ENCODE data around the gene DNM1. TPM values are rescaled to one million over a fixed set of nuclear protein-coding genes. Genes with fewer than 3 reads are reported as not detected.

Gene DNM1
- total and polyA plus RNA-seq, 4 donors, result 1.2 to 23.7 (median 6.1) TPM

DNA sequence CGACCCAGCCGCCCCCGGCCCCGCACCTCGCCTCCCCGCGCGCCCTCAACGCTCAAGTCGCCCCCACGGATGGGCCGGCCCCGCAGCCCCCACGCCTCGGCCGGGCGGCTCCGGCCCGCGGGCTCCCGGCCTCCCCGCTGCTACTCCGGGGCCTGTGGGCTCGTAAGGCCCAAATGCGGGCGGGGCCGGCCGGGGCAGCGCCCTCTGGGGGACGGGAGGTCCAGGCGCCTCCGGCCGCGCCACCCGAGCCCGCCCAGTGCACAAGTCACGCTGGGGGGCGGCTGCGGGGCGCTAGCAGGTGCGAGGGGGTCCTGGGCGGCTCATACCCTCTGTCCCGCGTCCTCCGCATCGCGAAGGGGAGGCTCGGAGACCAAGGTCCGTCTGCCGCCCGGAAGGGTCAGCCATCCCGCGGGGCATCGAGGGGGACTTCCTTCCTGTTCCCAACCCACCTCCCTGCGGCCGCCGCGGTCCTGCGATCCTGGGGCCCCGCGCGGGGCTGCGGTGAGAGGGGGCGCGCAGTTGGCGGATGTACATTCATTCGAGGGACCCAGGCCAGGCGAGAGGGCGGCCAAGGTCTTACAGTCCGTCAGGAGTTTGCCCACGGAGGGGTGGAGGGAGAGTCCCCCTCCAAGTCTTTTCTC lies 11.7 kb upstream of the DNM1 start, which contains the start of gene CIZ1:
CIZ1 (minus strand) TSS at position 167 of the 641 bp plus-strand sequence. CDS start 715 bp downstream, outside the sequence.
- Histone ChIP-seq H3K27ac (ENCODE audit: low read depth in 1 of 2, low read length in 1 of 2) (peak within 1 kb of the TSS; percentile 89 to 95), H3K4me1 (ENCODE audit: control insufficient read depth in 5 of 5, insufficient read depth in 5 of 5, low read length in 5 of 5) (peaks cover 0 to 12% (median 6%) of the 10 kb centered on the region in 5 donors), H3K4me3 (peak within 1 kb of the TSS; percentile 76), H3K9me3 (ENCODE audit: control insufficient read depth in 4 of 4, insufficient read depth in 3 of 4, low read length in 3 of 4) (no peaks in the 10 kb centered on the region), H3K27me3 (ENCODE audit: control insufficient read depth in 3 of 3, insufficient read depth in 3 of 3, low read length in 2 of 3) (no peaks in the 10 kb centered on the region), H3K9ac (ENCODE audit: insufficient read depth in 1 of 2, low read length in 2 of 2) (peak within 1 kb of the TSS; percentile 48 to 63), H3K36me3 (ENCODE audit: control insufficient read depth in 4 of 4, insufficient read depth in 4 of 4, low read length in 4 of 4) (peaks cover 0 to 17% (median 7%) of the 10 kb centered on the region in 4 donors)
- WGBS, 2 donors, result 1% methylated on average over 48 to 71 of the region's 71 CpGs
- TF ChIP-seq, protein P1, sequence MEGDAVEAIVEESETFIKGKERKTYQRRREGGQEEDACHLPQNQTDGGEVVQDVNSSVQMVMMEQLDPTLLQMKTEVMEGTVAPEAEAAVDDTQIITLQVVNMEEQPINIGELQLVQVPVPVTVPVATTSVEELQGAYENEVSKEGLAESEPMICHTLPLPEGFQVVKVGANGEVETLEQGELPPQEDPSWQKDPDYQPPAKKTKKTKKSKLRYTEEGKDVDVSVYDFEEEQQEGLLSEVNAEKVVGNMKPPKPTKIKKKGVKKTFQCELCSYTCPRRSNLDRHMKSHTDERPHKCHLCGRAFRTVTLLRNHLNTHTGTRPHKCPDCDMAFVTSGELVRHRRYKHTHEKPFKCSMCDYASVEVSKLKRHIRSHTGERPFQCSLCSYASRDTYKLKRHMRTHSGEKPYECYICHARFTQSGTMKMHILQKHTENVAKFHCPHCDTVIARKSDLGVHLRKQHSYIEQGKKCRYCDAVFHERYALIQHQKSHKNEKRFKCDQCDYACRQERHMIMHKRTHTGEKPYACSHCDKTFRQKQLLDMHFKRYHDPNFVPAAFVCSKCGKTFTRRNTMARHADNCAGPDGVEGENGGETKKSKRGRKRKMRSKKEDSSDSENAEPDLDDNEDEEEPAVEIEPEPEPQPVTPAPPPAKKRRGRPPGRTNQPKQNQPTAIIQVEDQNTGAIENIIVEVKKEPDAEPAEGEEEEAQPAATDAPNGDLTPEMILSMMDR (IDR thresholded peaks at IDR 0.05; ENCODE audit: control extremely low read depth, extremely low read depth), result peak; percentile 40
- peak; percentile 79 to 87 (median 82) for DNase-seq
- peak; percentile 90 for ATAC-seq (ENCODE audit: insufficient read depth, low FRiP score)

- Histone ChIP-seq H3K9me3 (ENCODE audit: control insufficient read depth in 4 of 4, insufficient read depth in 3 of 4, low read length in 3 of 4) (no peaks in the 10 kb centered on the region), H3K27me3 (ENCODE audit: control insufficient read depth in 3 of 3, insufficient read depth in 3 of 3, low read length in 2 of 3) (no peaks in the 10 kb centered on the region), H3K36me3 (ENCODE audit: control insufficient read depth in 4 of 4, insufficient read depth in 4 of 4, low read length in 4 of 4) (peaks cover 0 to 9% (median 3%) of the 10 kb centered on the region in 4 donors), H3K9ac (ENCODE audit: insufficient read depth in 1 of 2, low read length in 2 of 2) (no peak overlapping the region), H3K4me3 (no peak overlapping the region), H3K4me1 (ENCODE audit: control insufficient read depth in 5 of 5, insufficient read depth in 5 of 5, low read length in 5 of 5) (peaks cover 0 to 12% (median 5%) of the 10 kb centered on the region in 5 donors), H3K27ac (ENCODE audit: low read depth in 1 of 2, low read length in 1 of 2) (peak overlapping the region; percentile 62 to 83)
- DNase-seq (peak; percentile 72 to 88 (median 84)), ATAC-seq (ENCODE audit: insufficient read depth, low FRiP score) (peak; percentile 71)
- TF ChIP-seq, protein P1 (IDR thresholded peaks at IDR 0.05; ENCODE audit: control extremely low read depth, extremely low read depth), result no peak
- WGBS, 2 donors, result 15 to 21% methylated on average over 55 to 56 of the region's 56 CpGs
Observed at GRCh38 chr9:128192601-128193371, 10.4 kb upstream of the DNM1 start.

- Histone ChIP-seq H3K9ac (ENCODE audit: insufficient read depth in 1 of 2, low read length in 2 of 2) (no peak overlapping the region), H3K27ac (ENCODE audit: low read depth in 1 of 2, low read length in 1 of 2) (peak overlapping the region; percentile 62 to 83), H3K4me3 (no peak overlapping the region), H3K27me3 (ENCODE audit: control insufficient read depth in 3 of 3, insufficient read depth in 3 of 3, low read length in 2 of 3) (no peaks in the 10 kb centered on the region), H3K9me3 (ENCODE audit: control insufficient read depth in 4 of 4, insufficient read depth in 3 of 4, low read length in 3 of 4) (no peaks in the 10 kb centered on the region), H3K36me3 (ENCODE audit: control insufficient read depth in 4 of 4, insufficient read depth in 4 of 4, low read length in 4 of 4) (peaks cover 0 to 9% (median 3%) of the 10 kb centered on the region in 4 donors), H3K4me1 (ENCODE audit: control insufficient read depth in 5 of 5, insufficient read depth in 5 of 5, low read length in 5 of 5) (peaks cover 0 to 12% (median 5%) of the 10 kb centered on the region in 5 donors)
- ATAC-seq (ENCODE audit: insufficient read depth, low FRiP score) (no peak), DNase-seq (no peak)
- WGBS, 2 donors, result 81 to 83% methylated on average over 14 of the region's 14 CpGs
- TF ChIP-seq, protein P1 (IDR thresholded peaks at IDR 0.05; ENCODE audit: control extremely low read depth, extremely low read depth), result no peak
Observed at GRCh38 chr9:128193469-128194096, 9.6 kb upstream of the DNM1 start.

Measured in lung (tissue), 12 donors.